ENCODE data around the gene SRP68. TPM values are rescaled to one million over a fixed set of nuclear protein-coding genes. Genes with fewer than 3 reads are reported as not detected.

Gene SRP68
- total RNA-seq, 1 donor from 2014 or later, result 86.7 TPM

DNA sequence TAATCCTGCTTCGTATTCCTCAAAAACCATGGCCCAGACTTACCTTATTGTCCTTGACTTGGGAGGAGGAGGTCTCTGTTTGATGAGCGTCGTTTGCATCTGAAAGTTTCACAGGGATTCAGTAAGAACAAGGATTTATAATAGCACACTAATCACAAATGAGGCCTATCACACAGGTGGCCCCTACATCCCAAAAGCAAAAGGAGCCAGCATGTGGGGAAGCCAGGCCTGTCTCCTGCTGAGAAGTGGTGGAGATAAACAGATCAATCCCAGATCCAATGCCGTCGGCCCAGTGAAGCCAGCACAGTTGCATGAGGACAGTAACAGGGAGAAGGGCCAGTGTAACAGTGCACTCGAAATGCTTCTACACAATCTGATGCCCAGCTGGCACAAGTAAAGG is 31.9 kb downstream of the SRP68 start:
- DNase-seq (ENCODE audit: extremely low spot score, unreplicated experiment), result no peak
- Mint-ChIP-seq H3K9me3 (no peaks in the 10 kb centered on the region), H3K4me3 (no peak overlapping the region), H3K27ac (no peak overlapping the region), H3K4me1 (ENCODE audit: unreplicated experiment) (peaks cover 23% of the 10 kb centered on the region), H3K36me3 (peaks cover 47% of the 10 kb centered on the region), H3K27me3 (no peaks in the 10 kb centered on the region)
- TF ChIP-seq, protein P1, sequence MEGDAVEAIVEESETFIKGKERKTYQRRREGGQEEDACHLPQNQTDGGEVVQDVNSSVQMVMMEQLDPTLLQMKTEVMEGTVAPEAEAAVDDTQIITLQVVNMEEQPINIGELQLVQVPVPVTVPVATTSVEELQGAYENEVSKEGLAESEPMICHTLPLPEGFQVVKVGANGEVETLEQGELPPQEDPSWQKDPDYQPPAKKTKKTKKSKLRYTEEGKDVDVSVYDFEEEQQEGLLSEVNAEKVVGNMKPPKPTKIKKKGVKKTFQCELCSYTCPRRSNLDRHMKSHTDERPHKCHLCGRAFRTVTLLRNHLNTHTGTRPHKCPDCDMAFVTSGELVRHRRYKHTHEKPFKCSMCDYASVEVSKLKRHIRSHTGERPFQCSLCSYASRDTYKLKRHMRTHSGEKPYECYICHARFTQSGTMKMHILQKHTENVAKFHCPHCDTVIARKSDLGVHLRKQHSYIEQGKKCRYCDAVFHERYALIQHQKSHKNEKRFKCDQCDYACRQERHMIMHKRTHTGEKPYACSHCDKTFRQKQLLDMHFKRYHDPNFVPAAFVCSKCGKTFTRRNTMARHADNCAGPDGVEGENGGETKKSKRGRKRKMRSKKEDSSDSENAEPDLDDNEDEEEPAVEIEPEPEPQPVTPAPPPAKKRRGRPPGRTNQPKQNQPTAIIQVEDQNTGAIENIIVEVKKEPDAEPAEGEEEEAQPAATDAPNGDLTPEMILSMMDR (conservative IDR thresholded peaks at IDR 0.05), result no peak

DNA sequence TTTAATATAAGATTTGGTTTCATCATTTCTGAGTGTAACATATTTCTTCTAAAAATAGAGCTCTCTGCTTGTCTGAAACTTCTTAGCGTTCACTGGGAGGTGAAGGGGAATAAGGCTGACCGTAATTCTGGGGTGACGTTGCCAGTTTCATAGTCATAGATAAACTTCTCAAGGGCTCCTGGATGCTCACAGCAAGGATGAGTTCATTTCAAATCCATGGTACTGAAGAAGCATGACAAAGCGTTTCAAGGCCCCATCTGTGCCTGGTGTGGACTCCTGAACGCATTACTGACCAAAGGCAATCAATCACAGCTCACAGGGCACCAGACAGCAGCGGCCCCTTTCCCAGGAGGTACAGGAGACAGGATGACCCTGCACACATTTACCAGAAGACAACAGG is 33.2 kb downstream of the SRP68 start:
- Mint-ChIP-seq H3K36me3 (peaks cover 38% of the 10 kb centered on the region), H3K4me1 (ENCODE audit: unreplicated experiment) (peaks cover 26% of the 10 kb centered on the region), H3K4me3 (no peak overlapping the region), H3K27me3 (no peaks in the 10 kb centered on the region), H3K27ac (no peak overlapping the region), H3K9me3 (no peaks in the 10 kb centered on the region)
- no peak for DNase-seq (ENCODE audit: extremely low spot score, unreplicated experiment)
- TF ChIP-seq, protein P1 (conservative IDR thresholded peaks at IDR 0.05), result no peak

DNA sequence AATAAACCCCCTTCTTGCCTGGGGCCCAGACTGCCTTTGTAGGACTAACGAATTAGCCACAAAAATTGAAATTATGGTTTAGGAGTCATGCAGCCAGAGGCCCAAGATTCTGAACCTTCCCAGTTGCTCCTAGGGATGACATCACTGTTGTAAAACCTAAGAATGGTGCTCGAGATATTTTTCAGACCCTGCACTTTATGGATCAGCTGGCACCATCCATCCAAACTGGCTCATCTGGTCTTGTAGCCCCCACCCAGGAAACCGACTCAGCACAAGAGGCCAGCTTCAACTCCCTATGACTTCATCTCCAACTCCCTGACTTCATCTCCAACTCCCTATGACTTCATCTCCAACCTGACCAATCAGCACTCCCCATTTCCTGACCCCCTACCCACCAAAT is 34.3 kb downstream of the SRP68 start:
- peak overlapping the region; percentile 23 for H3K27ac Mint-ChIP-seq
- H3K36me3 Mint-ChIP-seq, result peaks cover 34% of the 10 kb centered on the region
- DNase-seq (ENCODE audit: extremely low spot score, unreplicated experiment), result no peak
- H3K4me3 Mint-ChIP-seq, result no peak overlapping the region
- H3K9me3 Mint-ChIP-seq, result no peaks in the 10 kb centered on the region
- TF ChIP-seq, protein P1 (conservative IDR thresholded peaks at IDR 0.05), result no peak
- peaks cover 23% of the 10 kb centered on the region for H3K4me1 Mint-ChIP-seq (ENCODE audit: unreplicated experiment)
- H3K27me3 Mint-ChIP-seq, result no peaks in the 10 kb centered on the region

DNA sequence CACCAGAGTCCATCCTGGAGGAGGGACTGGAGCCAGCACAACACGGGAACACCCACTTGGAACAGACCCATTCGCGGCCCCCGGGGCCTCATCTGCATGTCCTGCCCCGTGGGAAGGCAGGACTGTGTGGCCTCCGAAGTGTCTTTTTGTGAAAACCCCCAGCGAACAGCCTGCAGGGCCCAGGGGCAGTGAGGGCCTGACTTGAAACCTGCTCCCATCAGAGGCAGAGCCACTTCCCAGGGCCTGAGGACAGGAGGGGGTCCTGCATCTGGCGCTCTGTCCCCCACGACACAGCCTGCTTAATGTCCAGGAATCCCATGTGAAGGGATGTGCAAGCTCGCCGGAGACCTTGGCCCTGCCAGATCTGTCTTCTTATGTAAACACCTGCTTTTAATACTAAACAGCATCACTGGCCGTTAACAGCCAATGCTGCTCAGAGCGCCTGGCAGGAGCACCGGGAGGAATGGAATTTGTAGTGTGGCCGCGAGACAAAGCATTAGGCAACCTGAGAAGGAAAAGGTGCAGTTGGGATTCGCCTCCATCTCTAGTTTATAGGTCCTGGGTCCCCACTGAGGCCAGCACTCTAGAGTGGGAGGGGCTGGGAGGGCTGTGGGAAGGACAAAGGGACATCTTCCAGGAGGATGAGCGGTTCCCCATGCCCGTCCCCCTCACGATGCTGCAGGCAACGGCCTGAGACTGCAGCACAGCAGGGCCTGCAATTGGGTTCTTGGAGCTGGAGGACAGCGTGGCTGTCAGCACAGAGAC is 35.6 kb downstream of the SRP68 start:
- no peak for DNase-seq (ENCODE audit: extremely low spot score, unreplicated experiment)
- TF ChIP-seq, protein P1 (conservative IDR thresholded peaks at IDR 0.05), result no peak
- Mint-ChIP-seq H3K27ac (peak overlapping the region; percentile 60), H3K36me3 (peaks cover 34% of the 10 kb centered on the region), H3K4me1 (ENCODE audit: unreplicated experiment) (peaks cover 23% of the 10 kb centered on the region), H3K27me3 (no peaks in the 10 kb centered on the region), H3K9me3 (no peaks in the 10 kb centered on the region), H3K4me3 (no peak overlapping the region)

DNA sequence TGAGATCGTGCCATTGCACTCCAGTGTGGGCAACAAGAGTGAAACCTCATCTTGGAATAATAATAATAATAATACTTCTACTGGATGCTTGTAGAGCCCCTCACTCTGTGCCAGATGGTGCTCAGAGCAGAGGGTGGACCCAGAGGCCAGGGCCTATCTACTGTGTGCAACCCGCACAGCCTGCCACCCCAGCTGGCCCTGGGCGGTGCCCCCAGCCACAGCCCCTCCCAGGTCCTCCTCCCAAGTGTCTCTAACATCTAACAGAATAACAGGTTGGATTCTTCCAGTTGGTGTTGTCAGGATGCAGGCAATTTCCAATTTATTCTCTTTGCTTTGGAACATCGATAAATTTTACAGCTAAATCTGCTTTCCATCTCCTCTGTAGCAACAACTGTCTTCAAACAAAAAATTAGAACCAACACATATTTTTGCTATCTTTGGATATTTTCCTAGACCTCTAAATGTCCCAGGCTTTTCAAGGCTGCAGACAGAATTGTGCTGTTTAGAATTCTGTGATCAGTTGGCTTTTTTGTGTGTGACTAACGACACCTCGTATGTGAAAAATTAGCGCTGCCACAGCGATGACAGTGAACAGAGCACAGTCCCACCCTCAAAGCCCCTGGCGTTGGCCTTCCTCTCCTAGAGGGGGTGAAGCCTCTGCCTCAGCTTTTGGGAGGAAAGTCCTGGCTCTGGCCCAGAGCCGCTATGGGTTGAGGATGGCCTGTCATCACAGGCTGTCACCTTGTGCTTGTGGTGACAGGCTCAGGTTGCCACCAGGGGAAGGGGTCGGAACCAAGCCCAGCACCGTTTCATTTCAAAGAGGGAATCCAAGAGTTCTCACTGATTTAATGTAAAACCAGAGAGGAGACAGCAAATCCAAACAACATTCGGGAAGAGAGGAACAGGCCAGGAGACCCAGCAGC is 37.6 kb downstream of the SRP68 start:
- H3K9me3 Mint-ChIP-seq, result no peaks in the 10 kb centered on the region
- H3K4me3 Mint-ChIP-seq, result peak overlapping the region; percentile 58
- no peaks in the 10 kb centered on the region for H3K27me3 Mint-ChIP-seq
- H3K27ac Mint-ChIP-seq, result peak overlapping the region; percentile 11
- no peak for DNase-seq (ENCODE audit: extremely low spot score, unreplicated experiment)
- TF ChIP-seq, protein P1 (conservative IDR thresholded peaks at IDR 0.05), result no peak
- peaks cover 20% of the 10 kb centered on the region for H3K36me3 Mint-ChIP-seq
- peaks cover 26% of the 10 kb centered on the region for H3K4me1 Mint-ChIP-seq (ENCODE audit: unreplicated experiment)
